Fibroblast of peridontal ligament (primary cell): ENCODE results near the gene N4BP2L2.

Source experiments
- DNase-seq: peaks from one replicate; pipeline ENCODE4 v3.0.0-alpha.2; 2010; ENCODE audit errors: extremely low read depth

The N4BP2L2 gene

GRCh38 chr13:32530841-32531253, 7.7 kb downstream of the N4BP2L2 start:
- peak; percentile 90 for DNase-seq

DNA sequence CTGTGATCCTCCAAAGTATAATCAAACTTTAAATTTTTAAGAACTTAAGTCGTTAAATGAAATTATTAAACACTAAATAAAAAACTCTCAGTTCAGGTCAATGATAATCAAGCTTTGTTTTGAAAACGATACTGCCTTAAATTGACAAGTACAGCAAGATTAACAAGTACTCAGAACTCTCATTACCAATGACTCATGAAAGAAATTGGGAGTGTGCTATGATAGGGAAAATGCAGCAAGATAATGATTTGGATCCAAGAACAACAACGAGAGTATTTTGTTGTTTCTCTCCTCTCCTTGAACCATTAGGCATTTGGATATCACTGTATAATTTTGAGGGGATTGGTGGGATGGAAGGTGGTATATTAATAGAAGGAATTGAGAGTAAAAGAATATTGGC, 10.2 kb downstream of the N4BP2L2 start:
- peak; percentile 52 for DNase-seq

DNA sequence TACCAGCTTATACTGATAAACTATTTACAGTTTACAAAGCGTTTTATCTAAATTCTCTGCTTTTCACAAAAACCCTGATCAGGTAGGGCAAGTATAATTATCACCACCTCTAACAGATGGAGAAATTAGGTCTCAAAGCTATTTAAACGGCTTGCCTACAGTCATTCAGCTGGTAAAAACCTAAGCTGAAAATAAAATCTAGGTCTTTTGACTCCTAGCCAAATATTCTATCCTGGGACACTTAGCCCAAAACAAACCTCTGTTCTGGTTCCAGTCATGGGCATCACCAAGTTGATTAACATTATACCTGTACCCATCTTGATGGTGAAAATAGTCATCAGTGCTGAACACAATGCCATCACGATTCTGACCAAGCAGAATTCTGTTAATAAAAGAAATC, 11.4 kb downstream of the N4BP2L2 start:
- no peak for DNase-seq

DNA sequence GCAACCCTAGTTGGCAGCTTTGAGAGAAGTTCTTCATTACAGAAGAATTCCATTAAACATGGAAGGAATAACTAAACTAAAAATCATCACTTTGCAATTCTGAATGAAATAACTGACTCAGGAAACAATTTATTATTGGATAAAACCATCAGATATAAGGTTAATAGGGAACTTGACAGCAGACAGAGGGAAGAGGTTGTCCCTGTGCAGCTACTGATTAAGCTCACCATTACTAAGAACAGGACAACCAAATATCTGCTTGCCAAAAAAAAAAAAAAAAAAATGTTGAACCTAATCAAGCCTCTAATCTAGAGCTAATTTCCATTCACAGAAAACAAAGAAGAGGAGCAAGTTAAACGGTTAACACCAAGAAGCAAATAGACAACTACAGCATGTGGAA, 12.8 kb downstream of the N4BP2L2 start:
- no peak for DNase-seq

GRCh38 chr13:32515246-32515645, 23.3 kb downstream of the N4BP2L2 start:
- no peak for DNase-seq

GRCh38 chr13:32511482-32511881, 27.1 kb downstream of the N4BP2L2 start:
- no peak for DNase-seq

- DNase-seq, result no peak
These were observed 33.7 kb downstream of the N4BP2L2 start for GRCh38 chr13:32504876-32505275.

GRCh38 chr13:32504263-32504662, 34.3 kb downstream of the N4BP2L2 start:
- no peak for DNase-seq

- no peak for DNase-seq
These were observed 34.9 kb downstream of the N4BP2L2 start for GRCh38 chr13:32503727-32504126.

DNA sequence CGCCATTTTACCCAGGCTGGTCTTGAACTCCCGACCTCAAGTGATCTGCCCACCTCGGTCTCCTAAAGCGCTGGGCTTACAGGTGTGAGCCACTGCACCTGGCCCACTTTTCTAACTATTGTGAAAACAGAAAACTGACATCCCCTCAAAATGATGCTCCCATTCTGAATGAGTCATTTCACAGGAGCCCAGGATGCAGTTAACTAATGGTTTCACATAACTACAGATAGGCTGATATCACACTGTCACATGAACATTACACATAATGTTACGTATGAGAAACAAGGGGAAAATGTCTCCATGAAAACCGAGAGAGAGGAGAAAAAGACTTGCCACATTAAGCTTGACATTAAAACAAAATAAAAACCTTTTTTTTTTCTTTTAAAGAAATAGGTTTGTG, 37.5 kb downstream of the N4BP2L2 start:
- no peak for DNase-seq

DNA sequence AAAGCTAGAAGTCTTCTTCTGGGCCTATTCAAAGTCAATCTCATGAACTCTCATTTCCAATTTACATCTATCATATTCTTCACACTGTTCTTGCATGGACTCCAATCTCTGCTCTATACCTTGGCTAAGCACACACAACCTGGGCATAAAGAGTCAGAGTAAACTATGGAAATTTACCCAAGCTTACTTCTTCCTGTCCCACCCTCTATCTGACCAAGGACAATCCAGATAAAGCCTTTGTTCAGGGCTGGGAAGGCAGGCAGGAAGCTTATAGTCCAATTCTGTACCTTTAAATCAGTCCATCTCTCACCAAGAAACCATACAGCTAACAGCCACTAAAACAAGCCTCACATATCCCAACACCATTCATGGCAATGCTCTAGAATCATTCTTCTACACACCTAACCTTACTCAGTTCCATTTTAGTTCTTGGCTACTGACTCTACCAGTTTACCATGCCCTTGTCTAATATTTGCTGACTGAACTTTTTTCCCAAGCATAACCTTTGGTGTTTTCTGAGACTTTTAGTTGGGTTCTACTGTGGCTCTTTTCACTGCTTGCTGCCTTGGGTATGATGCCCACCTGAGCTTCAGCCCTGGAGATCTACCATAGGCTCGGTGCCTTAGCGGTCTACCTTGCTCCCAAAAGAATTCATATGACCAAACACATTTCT, 38.9 kb downstream of the N4BP2L2 start:
- no peak for DNase-seq

DNA sequence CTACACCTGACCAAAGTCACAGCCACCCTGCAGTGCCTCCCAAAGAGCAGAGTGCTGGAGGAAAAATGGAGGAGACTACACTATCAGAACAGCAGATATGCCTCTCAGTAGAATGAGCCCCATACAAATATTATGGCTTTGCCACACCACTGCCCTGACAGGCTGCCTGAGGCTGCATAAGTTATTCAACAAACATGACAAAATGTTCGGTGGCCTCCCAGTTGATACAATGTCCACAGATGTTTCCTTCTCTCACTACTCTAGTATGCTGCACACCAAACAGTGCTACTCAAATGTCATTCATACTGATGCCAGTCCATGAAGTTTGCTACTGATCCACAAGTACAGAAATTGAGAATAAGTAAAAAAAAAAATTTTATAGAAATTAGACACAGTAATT, 41.0 kb downstream of the N4BP2L2 start:
- DNase-seq, result no peak

GRCh38 chr13:32496599-32497160, 41.9 kb downstream of the N4BP2L2 start:
- no peak for DNase-seq

DNA sequence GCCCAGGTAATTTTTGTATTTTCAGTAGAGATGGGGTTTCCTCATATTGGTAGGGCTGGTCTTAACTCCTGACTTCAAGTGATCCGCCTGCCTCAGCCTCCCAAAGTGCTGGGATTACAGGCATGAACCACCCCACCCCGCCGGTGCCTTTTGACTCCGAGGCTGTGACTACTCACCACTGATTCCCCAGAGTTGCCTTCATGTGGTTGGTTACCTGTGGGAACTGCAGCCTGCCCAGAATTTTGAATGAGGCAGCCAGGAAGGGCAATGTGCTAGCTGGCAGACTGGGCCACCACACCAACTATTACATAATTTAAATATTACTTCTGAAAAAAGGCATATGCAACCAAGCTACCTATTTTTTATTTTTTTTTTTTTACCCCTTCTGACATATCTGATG, 42.8 kb downstream of the N4BP2L2 start:
- DNase-seq, result no peak

DNA sequence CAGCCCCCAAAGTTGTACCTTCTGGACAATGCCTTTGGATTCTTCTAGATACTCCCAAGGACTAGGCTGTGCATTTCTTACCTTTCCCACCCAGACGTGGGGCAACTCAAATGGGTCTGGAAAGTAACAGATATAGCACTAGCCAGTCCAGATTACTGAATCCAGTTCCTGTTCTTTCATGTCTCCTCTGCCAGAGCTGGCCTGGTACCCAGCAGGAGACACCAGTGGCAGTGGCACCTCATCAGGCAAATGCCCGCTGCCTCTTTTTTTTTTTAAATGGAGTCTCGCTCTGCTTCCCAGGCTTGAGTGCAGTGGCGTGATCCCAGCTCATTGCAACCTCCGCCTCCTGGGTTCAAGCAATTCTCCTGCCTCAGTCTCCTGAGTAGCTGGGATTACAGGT, 43.2 kb downstream of the N4BP2L2 start:
- DNase-seq, result no peak

- DNase-seq, result peak; percentile 21
These were observed 47.6 kb downstream of the N4BP2L2 start for GRCh38 chr13:32491028-32491427.

DNA sequence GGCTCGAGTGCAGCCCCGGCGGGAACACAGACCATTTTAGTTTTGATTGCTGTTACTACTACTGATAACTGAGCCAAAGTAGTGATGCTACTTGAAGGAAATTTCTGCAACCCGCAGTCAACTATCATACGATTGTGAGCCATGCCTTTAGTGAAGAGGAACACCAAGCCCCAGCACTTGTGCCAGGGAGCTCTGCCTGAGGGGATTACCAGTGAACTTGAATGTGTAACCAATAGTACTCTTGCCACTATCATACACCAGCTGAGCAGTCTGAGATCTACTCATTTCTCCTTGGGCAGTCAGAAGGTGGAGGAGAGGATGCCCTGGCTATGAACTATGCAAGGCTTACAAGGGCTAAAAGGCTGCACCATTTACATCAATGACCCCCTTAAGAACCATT, 61.7 kb downstream of the N4BP2L2 start:
- no peak for DNase-seq

GRCh38 chr13:32476021-32476731, 62.4 kb downstream of the N4BP2L2 start:
- DNase-seq, result no peak

GRCh38 chr13:32474999-32475792, 63.4 kb downstream of the N4BP2L2 start:
- DNase-seq, result no peak

DNA sequence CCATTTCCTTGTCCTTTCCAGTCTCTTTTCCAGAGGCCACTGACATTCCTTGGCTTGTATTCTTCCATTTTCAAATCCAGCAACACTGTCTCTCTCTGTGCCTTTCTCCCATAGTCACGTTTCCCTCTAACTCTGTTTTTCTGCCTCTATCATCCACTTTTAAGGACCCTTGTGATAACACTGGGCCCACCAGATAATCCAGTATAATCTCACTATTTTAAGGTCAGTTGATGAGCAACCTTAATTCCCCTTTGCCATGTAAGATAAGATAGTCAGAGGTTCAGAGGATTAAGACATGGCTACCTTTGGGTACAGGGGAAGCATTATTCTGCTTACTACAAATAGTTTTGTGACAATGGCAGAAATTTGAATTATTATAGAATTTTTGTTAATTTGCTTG, 64.9 kb downstream of the N4BP2L2 start:
- DNase-seq, result no peak

DNA sequence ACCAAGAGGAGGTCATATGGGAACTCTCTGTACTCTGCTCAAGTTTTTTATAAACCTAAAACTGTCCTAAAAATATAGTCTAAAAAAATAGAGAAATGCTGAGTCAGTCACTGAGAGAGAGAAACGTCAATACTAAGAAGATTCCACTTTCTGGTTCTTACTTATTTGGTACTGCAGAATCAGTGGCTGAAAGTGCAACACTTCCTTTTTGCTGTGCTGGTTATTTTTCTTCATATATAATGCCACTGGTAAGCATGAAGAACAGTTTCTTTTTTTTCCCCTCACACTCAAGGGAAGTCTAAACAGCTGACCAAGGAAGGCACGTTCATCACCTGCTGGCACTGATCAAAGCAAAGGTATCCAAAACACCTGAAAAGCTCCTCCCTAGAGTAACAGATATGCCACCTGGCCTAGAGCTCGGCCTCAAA, 66.4 kb downstream of the N4BP2L2 start:
- DNase-seq, result peak; percentile 17

- peak; percentile 13 for DNase-seq
These were observed 67.2 kb downstream of the N4BP2L2 start for GRCh38 chr13:32471187-32471922.
